H1 (cell line): Measurements from ENCODE around the gene WNT3A. TPM values are rescaled to one million over a fixed set of nuclear protein-coding genes. Genes with fewer than 3 reads are reported as not detected.

Experiments
- CTCF ChIA-PET: fragments of 300-600 bp; sonication (Branson Sonifier 250); formaldehyde crosslinking; loops from one replicate; lab custom pipeline; 2021; ENCODE audit not compliant: partially characterized antibody; lab: Charles Lee
- POLR2A ChIA-PET: fragments of 300-600 bp; sonication (Branson Sonifier 250); formaldehyde crosslinking; loops from one replicate; lab custom pipeline; 2021; ENCODE audit warnings: inconsistent platforms; ENCODE audit not compliant: partially characterized antibody; lab: Charles Lee
- DNase-seq, 2 experiments: peaks; one replicate each; pipeline versions ENCODE4 v3.0.0 to v3.0.0-alpha.2; 2010 to 2022; ENCODE audit warnings: low spot score in 2 of 2, low read depth in 1 of 2, mixed read lengths in 1 of 2
- FAIRE-seq: peaks from 2 replicates; lab custom pipeline; 2011; peaks lifted over from hg19 to GRCh38; lab: Jason Lieb, UNC
- H2AFZ ChIP-seq: 2 replicates; pipeline ENCODE4 v1.8.1; 2012; ENCODE audit warnings: low read length, inconsistent platforms
- H2AK5ac ChIP-seq: 2 replicates; pipeline ENCODE4 v1.6.1; 2013; ENCODE audit warnings: low read depth, low read length
- H2BK120ac ChIP-seq: replicated peaks from 2 replicates; pipeline ENCODE3; 2013; ENCODE audit warnings: low read depth, low read length, inconsistent platforms
- H2BK12ac ChIP-seq: 2 replicates; pipeline ENCODE4 v1.6.1; 2013; ENCODE audit warnings: low read depth, low read length
- H2BK15ac ChIP-seq: 2 replicates; pipeline ENCODE4 v1.6.1; 2013; ENCODE audit warnings: low read length
- H2BK20ac ChIP-seq: 2 replicates; pipeline ENCODE4 v1.6.1; 2013; ENCODE audit warnings: low read length
- H2BK5ac ChIP-seq: 2 replicates; pipeline ENCODE4 v1.6.1; 2013; ENCODE audit warnings: low read depth, low read length
- H3K14ac ChIP-seq: 2 replicates; pipeline ENCODE4 v1.6.1; 2013; ENCODE audit warnings: inconsistent platforms; ENCODE audit not compliant: insufficient read length
- H3K18ac ChIP-seq: 2 replicates; pipeline ENCODE4 v1.6.1; 2013; ENCODE audit warnings: low read length; ENCODE audit errors: extremely low read depth
- H3K23ac ChIP-seq: 2 replicates; pipeline ENCODE4 v1.6.1; 2013; ENCODE audit warnings: inconsistent platforms; ENCODE audit not compliant: insufficient read length
- H3K23me2 ChIP-seq: 2 replicates; pipeline ENCODE4 v1.6.1; 2013; ENCODE audit warnings: low read depth, low read length
- H3K27ac ChIP-seq: 2 replicates; pipeline ENCODE4 v1.6.1; 2011; ENCODE audit warnings: low read depth, low read length, inconsistent platforms
- H3K27me3 ChIP-seq, 4 experiments: replicated peaks in 1 of 4; 1 replicate in 1 of 4; 2 replicates in 3 of 4; pipeline versions ENCODE4 v1.6.1 to v1.8.1; 2011 to 2013; ENCODE audit warnings: low read length in 3 of 4, mild to moderate bottlenecking in 3 of 4, inconsistent platforms in 2 of 4, mixed read lengths in 2 of 4, moderate library complexity in 1 of 4; ENCODE audit not compliant: control insufficient read depth in 3 of 4, insufficient read depth in 3 of 4; ENCODE audit errors: extremely low read depth in 1 of 4
- H3K36me3 ChIP-seq, 4 experiments: 2 replicates each; pipeline versions ENCODE4 v1.6.1 to v1.8.1; 2011 to 2013; ENCODE audit warnings: mild to moderate bottlenecking in 4 of 4, low read length in 3 of 4, moderate library complexity in 2 of 4, control low read depth in 1 of 4, inconsistent platforms in 1 of 4; ENCODE audit not compliant: insufficient read depth in 4 of 4, control insufficient read depth in 2 of 4
- H3K4ac ChIP-seq: replicated peaks from 2 replicates; pipeline ENCODE3; 2013; ENCODE audit warnings: low read length, low read depth, mixed read lengths, inconsistent platforms; ENCODE audit not compliant: insufficient read length
- H3K4me1 ChIP-seq, 4 experiments: replicated peaks in 1 of 4; 1 replicate in 1 of 4; 2 replicates in 3 of 4; pipeline versions ENCODE4 v1.6.1 to v1.8.1; 2011 to 2013; ENCODE audit warnings: low read length in 3 of 4, inconsistent platforms in 2 of 4, mixed read lengths in 1 of 4; ENCODE audit not compliant: insufficient read depth in 4 of 4, control insufficient read depth in 3 of 4
- H3K4me2 ChIP-seq, 2 experiments: 2 replicates each; pipeline versions ENCODE4 v1.6.1 to v1.8.1; 2011 to 2013; ENCODE audit warnings: low read depth in 2 of 2, low read length in 2 of 2, control low read depth in 1 of 2, inconsistent platforms in 1 of 2, mild to moderate bottlenecking in 1 of 2; ENCODE audit not compliant: insufficient read depth in 1 of 2
- H3K4me3 ChIP-seq, 4 experiments: fragments of 200-600, 300-600 bp in 1 of 4; sonication (generic), shearing (Covaris generic), sonication (Bioruptor Twin) in 1 of 4; 2 replicates each; pipeline versions ENCODE4 v1.5.1 to v1.8.1; 2011 to 2016; ENCODE audit warnings: low read length in 4 of 4, low read depth in 3 of 4, control low read depth in 2 of 4, inconsistent platforms in 2 of 4, mild to moderate bottlenecking in 2 of 4, mixed read lengths in 1 of 4, moderate library complexity in 1 of 4; ENCODE audit not compliant: insufficient read depth in 2 of 4; ENCODE audit errors: extremely low read depth in 1 of 4
- H3K56ac ChIP-seq: replicated peaks from 2 replicates; pipeline ENCODE3; 2013; ENCODE audit warnings: low read depth, mild to moderate bottlenecking, mixed read lengths, low read length, inconsistent platforms; ENCODE audit not compliant: insufficient read length
- H3K79me1 ChIP-seq: 2 replicates; pipeline ENCODE4 v1.6.1; 2013; ENCODE audit warnings: low read depth, low read length, control low read depth
- H3K79me2 ChIP-seq, 2 experiments: 2 replicates each; pipeline versions ENCODE4 v1.6.1 to v1.8.1; 2012 to 2013; ENCODE audit warnings: low read length in 2 of 2, mild to moderate bottlenecking in 2 of 2, inconsistent platforms in 1 of 2; ENCODE audit not compliant: insufficient read depth in 2 of 2, control insufficient read depth in 1 of 2
- H3K9ac ChIP-seq, 4 experiments: replicated peaks in 1 of 4; 1 replicate in 1 of 4; 2 replicates in 3 of 4; pipeline versions ENCODE4 v1.6.1 to v1.8.1; 2011 to 2013; ENCODE audit warnings: low read depth in 3 of 4, low read length in 3 of 4, control low read depth in 2 of 4, mild to moderate bottlenecking in 2 of 4, moderate library complexity in 2 of 4, inconsistent platforms in 1 of 4; ENCODE audit errors: extremely low read depth in 1 of 4
- H3K9me3 ChIP-seq, 2 experiments: 2 replicates each; pipeline versions ENCODE4 v1.6.1 to v1.8.1; 2012 to 2013; ENCODE audit warnings: mild to moderate bottlenecking in 2 of 2, moderate library complexity in 2 of 2, control low read depth in 1 of 2, inconsistent platforms in 1 of 2, low read depth in 1 of 2, low read length in 1 of 2, mixed read lengths in 1 of 2; ENCODE audit not compliant: insufficient read depth in 2 of 2
- H4K20me1 ChIP-seq, 2 experiments: replicated peaks in 1 of 2; 2 replicates each; pipeline versions ENCODE3 to v1.8.1; 2011 to 2013; ENCODE audit warnings: inconsistent platforms in 2 of 2, low read length in 2 of 2, mild to moderate bottlenecking in 1 of 2; ENCODE audit not compliant: insufficient read depth in 2 of 2, control insufficient read depth in 1 of 2
- H4K5ac ChIP-seq: 2 replicates; pipeline ENCODE4 v1.6.1; 2013; ENCODE audit warnings: low read length, low read depth, mixed read lengths, inconsistent platforms; ENCODE audit not compliant: insufficient read length
- H4K8ac ChIP-seq: 2 replicates; pipeline ENCODE4 v1.8.0; 2013; ENCODE audit warnings: mild to moderate bottlenecking, moderate library complexity, low read length, inconsistent platforms; ENCODE audit not compliant: insufficient read depth; ENCODE audit errors: extremely low read depth
- H4K91ac ChIP-seq: replicated peaks from 2 replicates; pipeline ENCODE3; 2013; ENCODE audit warnings: low read length, mixed read lengths, inconsistent platforms; ENCODE audit not compliant: insufficient read length
- ATF2 ChIP-seq: IDR thresholded peaks from 2 replicates; pipeline ENCODE4 v1.6.1; 2012; ENCODE audit warnings: low read length, inconsistent platforms
- BCL11A ChIP-seq, 2 experiments: IDR thresholded peaks; one replicate each; pipeline ENCODE4 v1.6.1; 2011; ENCODE audit warnings: low read depth in 2 of 2, low read length in 2 of 2, mild to moderate bottlenecking in 2 of 2
- JUN ChIP-seq: IDR thresholded peaks from 2 replicates; pipeline ENCODE4 v1.6.1; 2011; ENCODE audit warnings: low read depth, mild to moderate bottlenecking, improper control_type of control experiment, low read length
- SP1 ChIP-seq: IDR thresholded peaks from 2 replicates; pipeline ENCODE4 v1.6.1; 2011; ENCODE audit warnings: low read depth, low read length
- SP4 ChIP-seq: IDR thresholded peaks from 2 replicates; pipeline ENCODE4 v1.6.1; 2012; ENCODE audit warnings: low read length, inconsistent platforms
- TCF12 ChIP-seq: IDR thresholded peaks from 2 replicates; pipeline ENCODE4 v1.6.1; 2011; ENCODE audit warnings: low read depth, mild to moderate bottlenecking, low read length
- USF2 ChIP-seq: IDR thresholded peaks from 2 replicates; pipeline ENCODE4 v1.6.1; 2011; ENCODE audit warnings: low read length, improper control_type of control experiment
- WGBS, 2 experiments: shearing (Covaris generic) in 1 of 2; methylation state at CpG; one replicate each; pipeline versions ENCODE4 v1.1.6 to v1.1.7; 2013 to 2015; ENCODE audit warnings: low lambda C conversion rate in 2 of 2, mixed read lengths in 2 of 2, inconsistent platforms in 1 of 2, low coverage in 1 of 2, missing lambda C conversion rate in 1 of 2; ENCODE audit not compliant: insufficient replicate concordance in 2 of 2, insufficient coverage in 1 of 2, insufficient read length in 1 of 2; ENCODE audit errors: extremely low coverage in 1 of 2, missing lambda C conversion rate in 1 of 2; 5-methylcytosine and 5-hydroxymethylcytosine counted together
- polyA plus RNA-seq, 7 experiments: library from polyadenylated mRNA; depleted of rRNA in 3 of 7; stranded (reverse) in 5 of 7; unstranded in 2 of 7; fragments of >200 nt in 5 of 7; fragments of 200-250 nt in 2 of 7; gene quantifications; 1 replicate in 5 of 7; 2 replicates in 1 of 7; 4 replicates in 1 of 7; pipeline versions ENCODE4 v1.2.1 to v1.2.3, GENCODE V29; 2011 to 2013; ENCODE audit warnings: missing spikeins in 2 of 7, mixed read lengths in 2 of 7
- total RNA-seq: library from RNA; stranded (reverse); fragmentation: NEBNext Ultra II Directional; extraction: Animal tissue kit (Norgen Biotek cat#: 25700); gene quantifications from 2 replicates; pipeline ENCODE4 v1.2.1, GENCODE V29; 2021

WNT3A gene
- total and polyA plus RNA-seq, 2 of the 8 experiments (the other 6 are each of a cell fraction or from before 2014, with no cell fraction given): 0.08 to 0.19 TPM

GRCh38 chr1:228077565-228078330, 71.0 kb downstream of the WNT3A start:
- no peak overlapping the region for H3K18ac ChIP-seq
- H3K14ac ChIP-seq: no peak overlapping the region
- H3K23ac ChIP-seq: no peak overlapping the region
- no peak overlapping the region for H3K56ac ChIP-seq
- H3K9ac ChIP-seq: no peak overlapping the region
- H2BK15ac ChIP-seq: no peak overlapping the region
- no peak overlapping the region for H3K4me3 ChIP-seq
- H2BK120ac ChIP-seq: no peak overlapping the region
- no peak overlapping the region for H4K91ac ChIP-seq
- H3K4ac ChIP-seq: no peak overlapping the region
- H3K79me1 ChIP-seq: peaks cover 2% of the 10 kb centered on the region; the same call in 1 of the 2 replicates
- H3K27ac ChIP-seq: no peak overlapping the region
- no peak overlapping the region for H4K8ac ChIP-seq
- no peak overlapping the region for H2BK20ac ChIP-seq
- no peak overlapping the region for H2AFZ ChIP-seq
- H2AK5ac ChIP-seq: no peak overlapping the region
- no peak overlapping the region for H3K4me2 ChIP-seq
- H4K5ac ChIP-seq: no peak overlapping the region
- peaks cover 0 to 22% (median 2%) of the 10 kb centered on the region in 4 experiments; a peak in 6 of 7 replicates for H3K4me1 ChIP-seq
- 87% methylated on average over 7 of the region's 10 CpGs; no CpG with 5 or more reads in 1 of the 2 experiments for WGBS, 2 experiments
- H2BK5ac ChIP-seq: no peak overlapping the region
- peaks cover 4% of the 10 kb centered on the region for H3K23me2 ChIP-seq
- no peak overlapping the region for H2BK12ac ChIP-seq
- peaks cover 14 to 58% (median 55%) of the 10 kb centered on the region in 4 experiments for H3K27me3 ChIP-seq
- DNase-seq (no peak), FAIRE-seq (no peak)
- H4K20me1 ChIP-seq: peaks cover 7 to 31% of the 10 kb centered on the region in 2 experiments
- H3K36me3 ChIP-seq: no peaks in the 10 kb centered on the region
- POLR2A ChIA-PET: interaction anchor here (1.0 kb wide), 1 partner anchor 10 kb away, joined by 3 read pairs; no protein-coding TSS in a partner anchor
- H3K9me3 ChIP-seq: no peaks in the 10 kb centered on the region
- CTCF ChIA-PET: interaction anchor here (1.1 to 6.2 kb wide), 8 partner anchors 14 to 302 kb away, joined by 3 to 115 read pairs (median 4); partner anchors contain the start of gene WNT3A
- H3K79me2 ChIP-seq: peaks cover 0 to under 1% of the 10 kb centered on the region in 2 experiments; a peak in 2 of 4 replicates
- no peak for TF ChIP-seq USF2
- no peak for TF ChIP-seq BCL11A (IDR thresholded peaks at IDR 0.05; ENCODE audit: low read depth in 2 of 2, low read length in 2 of 2)
- TF ChIP-seq SP4: no peak
- no peak for TF ChIP-seq SP1
- no peak for TF ChIP-seq TCF12
- TF ChIP-seq JUN: no peak
- no peak for TF ChIP-seq ATF2
